Fibroblast of gingiva (primary cell): ENCODE measurements around the gene P2RX6.
"Not testable (repeated sequence)": the region's sequence is repeated elsewhere in the genome, so short reads cannot be mapped to it uniquely, and the experiment has no call there.

ENCODE experiments used
- DNase-seq: peaks from one replicate; pipeline ENCODE4 v3.0.0-alpha.2; 2011; ENCODE audit warnings: low read depth

The P2RX6 gene

DNA sequence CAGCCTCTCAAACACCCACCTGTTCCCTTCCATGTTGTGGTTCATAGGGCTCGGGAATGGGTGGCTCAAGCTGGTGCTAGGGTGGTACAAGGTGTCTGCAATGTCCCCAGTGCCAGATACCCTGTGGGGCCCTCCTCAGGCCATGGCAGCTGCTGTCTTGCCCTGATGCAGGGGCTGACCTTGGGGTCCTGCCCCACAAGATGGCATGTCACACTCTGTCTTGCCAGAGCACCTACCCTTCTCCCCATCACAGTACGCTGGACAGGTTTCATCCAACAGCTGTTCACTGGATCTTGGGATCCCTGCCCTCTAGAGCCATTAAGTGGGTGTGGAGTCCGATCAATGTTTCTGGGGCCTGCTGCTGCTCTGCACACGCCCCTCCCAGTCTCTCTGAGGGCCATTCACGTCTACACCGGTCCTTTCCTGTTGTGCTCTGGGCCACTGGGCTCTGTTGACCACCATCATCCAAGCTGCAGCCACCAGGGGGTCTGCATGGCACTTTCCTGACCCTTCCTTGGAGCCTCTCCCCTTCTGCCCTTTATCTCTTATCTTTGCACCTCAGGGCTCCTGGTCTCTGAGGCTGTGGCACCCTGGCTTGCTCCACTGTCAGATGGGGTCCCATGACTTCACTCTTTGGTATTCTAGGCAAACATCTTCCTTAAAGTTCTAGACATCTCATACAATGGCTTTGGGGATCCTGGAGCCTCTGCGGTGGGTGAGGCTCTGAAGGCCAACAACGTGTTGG, 37.9 kb downstream of the P2RX6 start:
- DNase-seq, result no peak

- DNase-seq, result no peak
Observed at GRCh38 chr22:21054046-21054713, 39.2 kb downstream of the P2RX6 start.

- DNase-seq, result no peak
Observed at GRCh38 chr22:21054714-21055563, 40.0 kb downstream of the P2RX6 start.

- no peak for DNase-seq
Observed at GRCh38 chr22:21055564-21055834, 40.5 kb downstream of the P2RX6 start.

DNA sequence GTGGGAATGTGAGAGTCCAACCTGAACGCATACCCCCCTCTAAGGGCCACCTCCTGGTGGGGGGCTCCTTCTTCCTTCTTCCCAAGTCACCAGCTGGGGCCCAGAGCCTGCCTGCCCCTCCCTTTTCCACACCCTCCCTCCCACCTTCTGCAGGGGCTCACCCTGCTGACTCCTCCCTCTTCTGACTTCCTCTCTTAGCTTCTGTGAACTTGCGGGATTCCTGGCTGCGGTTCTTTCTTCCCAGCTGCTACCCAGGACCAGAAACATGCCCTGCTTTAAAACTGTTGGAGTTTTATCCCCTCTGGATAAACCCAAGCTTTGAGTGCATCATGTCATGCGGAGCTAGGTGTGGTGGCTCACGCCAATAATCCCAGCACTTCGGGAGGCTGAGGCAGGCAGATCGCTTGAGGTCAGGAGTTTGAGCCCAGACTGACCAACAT, 40.9 kb downstream of the P2RX6 start:
- no peak for DNase-seq

DNA sequence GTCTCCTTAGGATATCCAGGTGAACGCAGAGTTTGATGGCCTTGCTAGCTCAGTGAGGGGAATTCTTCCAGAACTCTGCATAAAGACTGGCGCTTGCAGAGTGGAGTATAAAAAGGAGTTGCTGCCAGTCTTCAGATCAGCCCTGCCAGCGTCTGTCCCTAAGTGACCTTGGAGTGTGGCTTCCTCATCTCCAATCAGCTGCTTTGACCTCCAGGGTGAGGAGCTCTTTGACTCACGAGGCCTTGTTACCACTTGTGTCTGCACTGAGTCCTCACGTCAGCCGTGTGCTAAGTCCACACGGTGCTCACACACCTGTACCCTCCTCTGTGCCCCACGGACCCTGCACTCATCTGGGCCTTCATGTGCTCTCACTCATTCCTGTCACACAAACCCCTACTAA, 45.4 kb downstream of the P2RX6 start:
- DNase-seq, result not testable (repeated sequence)

DNA sequence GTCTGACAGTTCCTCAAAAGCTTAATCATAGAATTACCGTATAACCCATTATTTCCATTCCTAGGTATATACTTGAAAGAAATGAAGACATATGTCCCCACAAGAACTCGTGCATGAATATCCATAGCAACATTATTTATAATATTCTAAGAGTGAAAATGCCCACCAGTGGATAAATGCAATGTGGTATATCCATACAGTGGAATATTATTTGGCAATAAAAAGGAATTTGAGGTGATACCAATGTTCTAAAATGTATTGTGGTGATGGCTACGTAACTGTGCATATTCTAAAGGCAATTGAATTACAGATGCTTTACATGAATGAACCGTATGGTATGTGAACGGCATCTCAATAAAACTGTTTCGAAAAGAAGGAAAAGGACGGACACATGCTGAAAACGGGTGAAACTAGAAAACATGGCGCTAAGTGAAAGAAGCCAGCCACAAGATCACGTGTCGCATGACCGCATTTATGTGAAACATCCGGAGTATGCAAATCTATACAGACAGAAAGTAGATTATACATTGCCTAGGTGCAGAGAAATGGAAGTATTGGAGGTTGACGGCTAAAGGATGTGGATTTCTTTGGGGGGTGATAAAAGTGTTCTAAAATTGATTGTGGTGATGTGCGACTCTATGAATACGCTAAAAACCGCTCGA, 46.8 kb downstream of the P2RX6 start:
- DNase-seq, result not testable (repeated sequence)

DNA sequence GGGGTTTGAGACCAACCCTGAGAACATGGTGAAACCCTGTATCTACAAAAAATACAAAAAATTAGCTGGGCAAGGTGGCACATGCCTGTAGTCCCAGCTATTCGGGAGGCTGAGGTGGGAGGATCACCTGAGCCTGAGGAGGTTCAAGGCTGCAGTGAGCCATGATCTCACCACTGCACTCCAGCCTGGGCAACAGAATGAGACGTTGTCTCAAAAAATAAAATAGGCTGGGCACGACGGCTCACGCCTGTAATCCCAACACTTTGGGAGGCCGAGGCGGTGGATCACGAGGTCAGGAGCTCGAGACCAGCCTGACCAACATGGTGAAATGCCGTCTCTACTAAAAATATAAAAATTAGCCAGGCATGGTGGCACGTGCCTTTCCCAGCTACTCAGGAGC, 49.5 kb downstream of the P2RX6 start:
- DNase-seq, result not testable (repeated sequence)

- DNase-seq, result no peak
Observed at GRCh38 chr22:21064917-21065864, 50.2 kb downstream of the P2RX6 start.

GRCh38 chr22:21067075-21067900, 52.3 kb downstream of the P2RX6 start:
- no peak for DNase-seq

DNA sequence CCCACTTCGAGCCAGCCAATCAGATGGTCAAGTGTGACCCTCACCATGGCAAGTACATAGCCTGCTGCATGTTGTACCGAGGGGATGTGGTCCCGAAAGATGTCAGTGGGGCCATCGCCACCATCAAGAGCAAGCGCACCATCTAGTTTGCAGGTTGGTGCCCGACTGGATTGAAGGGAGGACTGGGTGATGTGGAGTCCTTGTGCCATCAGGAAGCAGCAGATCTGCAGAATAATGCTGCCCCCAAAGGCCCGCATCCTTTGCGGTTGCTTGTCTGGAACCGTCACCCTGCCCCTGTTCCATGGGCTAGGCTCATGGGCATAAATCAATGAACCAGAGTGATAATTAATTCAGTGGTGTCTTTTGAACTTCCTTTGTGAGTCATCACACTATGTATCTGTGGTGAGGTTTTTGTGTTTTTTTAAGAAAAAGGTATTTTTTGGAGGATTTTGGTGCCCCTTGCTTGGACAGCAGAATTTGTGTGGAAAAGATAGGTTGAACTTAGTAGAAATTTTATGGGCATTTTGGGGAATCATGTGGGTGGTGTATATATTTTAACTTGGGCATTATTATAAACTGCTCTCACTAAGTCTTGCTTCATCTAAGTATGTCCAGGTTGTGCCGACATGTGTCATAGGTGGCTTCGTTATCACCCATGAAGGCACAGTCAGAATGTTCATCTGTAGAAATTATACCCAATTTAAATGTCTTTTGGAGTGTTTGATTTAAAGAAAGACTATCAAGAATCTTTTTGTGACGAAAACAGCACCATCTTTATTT, 53.1 kb downstream of the P2RX6 start:
- no peak for DNase-seq

- DNase-seq, result no peak
Observed at GRCh38 chr22:21068681-21069276, 53.8 kb downstream of the P2RX6 start.

DNA sequence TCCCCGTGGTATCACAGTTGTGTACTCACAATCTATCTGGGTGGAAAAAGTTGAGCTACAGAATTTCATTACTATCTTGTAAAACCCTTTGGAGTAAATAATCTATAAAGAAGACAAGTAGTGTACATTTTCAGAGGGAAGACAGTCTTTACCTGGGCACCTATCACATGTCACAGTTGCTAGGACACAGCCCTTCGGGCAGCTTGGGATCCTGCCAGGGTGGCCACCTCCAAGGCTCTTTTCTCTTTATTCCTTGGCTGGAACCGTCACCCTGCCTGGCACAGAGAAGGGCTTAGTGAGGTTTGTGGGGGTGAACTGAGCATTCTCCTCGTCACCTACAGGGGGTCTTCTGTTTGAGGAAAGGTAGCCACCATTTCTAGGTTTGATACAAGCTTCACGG, 54.4 kb downstream of the P2RX6 start:
- DNase-seq, result no peak

- DNase-seq, result no peak
Observed at GRCh38 chr22:21070690-21071615, 56.0 kb downstream of the P2RX6 start.

GRCh38 chr22:21071796-21072195, 56.8 kb downstream of the P2RX6 start:
- not testable (repeated sequence) for DNase-seq

DNA sequence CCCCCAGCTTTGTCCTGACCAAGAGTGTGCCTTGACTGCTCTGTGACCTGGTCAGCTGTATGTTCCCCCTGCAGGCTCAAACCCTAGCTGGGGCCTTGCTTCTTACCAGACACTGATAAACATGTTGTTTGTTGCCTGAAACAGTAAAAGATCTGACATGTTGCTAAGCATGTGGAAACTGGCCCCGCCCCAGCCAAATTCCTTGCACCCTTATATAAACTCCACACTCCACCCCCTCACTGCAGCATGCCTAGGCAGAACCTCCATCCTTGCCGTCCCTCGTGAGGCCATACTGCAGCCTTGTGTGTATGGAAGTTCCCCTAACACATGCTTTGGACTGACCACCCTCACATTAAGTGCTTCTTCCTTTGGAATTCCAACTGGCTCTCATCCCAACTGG, 58.1 kb downstream of the P2RX6 start:
- DNase-seq, result no peak

DNA sequence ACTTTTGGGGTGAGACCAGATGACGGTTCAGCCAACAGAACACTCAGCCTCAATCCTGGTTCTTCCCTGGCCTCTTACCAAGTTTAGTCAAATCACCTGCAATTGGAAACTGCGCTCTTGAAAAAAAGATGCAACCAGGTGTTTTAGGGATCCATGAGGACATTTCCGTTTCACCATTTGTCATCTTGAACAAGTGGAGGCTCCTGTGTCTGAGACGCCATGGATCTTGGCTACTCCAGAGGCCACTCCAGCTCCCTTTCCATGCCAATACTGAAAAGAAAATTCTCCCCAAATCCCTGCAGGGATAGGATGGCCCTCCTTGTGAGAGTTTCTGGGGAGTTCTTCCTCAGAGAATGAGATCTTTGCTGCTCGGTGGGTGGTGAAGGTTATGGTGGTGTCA, 58.5 kb downstream of the P2RX6 start:
- DNase-seq, result no peak

- DNase-seq, result peak; percentile 39
Observed at GRCh38 chr22:21074102-21074715, 59.2 kb downstream of the P2RX6 start.
